Keratinocyte (primary cell): ENCODE results near the gene ZNF132. TPM values are rescaled to one million over a fixed set of nuclear protein-coding genes. Genes with fewer than 3 reads are reported as not detected.
"Not testable (repeated sequence)": the region's sequence is repeated elsewhere in the genome, so short reads cannot be mapped to it uniquely, and the experiment has no call there.

Source experiments
- DNase-seq: peaks from one replicate; pipeline ENCODE4 v3.0.0-alpha.2; 2011; ENCODE audit warnings: low read depth, missing footprints, low spot score
- FAIRE-seq: peaks from 2 replicates; lab custom pipeline; 2011; peaks lifted over from hg19 to GRCh38; lab: Jason Lieb, UNC
- H2AFZ ChIP-seq: 2 replicates; pipeline ENCODE4 v1.6.0; 2012; ENCODE audit warnings: low read length, control low read depth, inconsistent platforms; ENCODE audit not compliant: control insufficient read depth
- H3K27ac ChIP-seq: 2 replicates; pipeline ENCODE4 v1.5.1; 2011; ENCODE audit warnings: low read length; ENCODE audit not compliant: control insufficient read depth, insufficient read depth
- H3K27me3 ChIP-seq: 3 replicates; pipeline ENCODE4 v1.6.0; 2011; ENCODE audit warnings: low read length; ENCODE audit not compliant: control insufficient read depth, insufficient read depth; ENCODE audit errors: extremely low read depth
- H3K36me3 ChIP-seq, 2 experiments: 2 replicates in 1 of 2; 3 replicates in 1 of 2; pipeline ENCODE4 v1.5.1; 2011; ENCODE audit warnings: low read length in 2 of 2, mild to moderate bottlenecking in 1 of 2; ENCODE audit not compliant: control insufficient read depth in 2 of 2, insufficient read depth in 2 of 2; ENCODE audit errors: extremely low read depth in 1 of 2
- H3K4me1 ChIP-seq: 3 replicates; pipeline ENCODE4 v1.5.1; 2011; ENCODE audit warnings: low read length; ENCODE audit not compliant: control insufficient read depth, insufficient read depth; ENCODE audit errors: extremely low read depth
- H3K4me2 ChIP-seq: 3 replicates; pipeline ENCODE4 v1.6.0; 2011; ENCODE audit warnings: low read depth, low read length; ENCODE audit not compliant: control insufficient read depth, insufficient read depth; ENCODE audit errors: extremely low read depth
- H3K4me3 ChIP-seq, 3 experiments: fragments of 200-600 bp in 1 of 3; sonication (generic) in 1 of 3; 2 replicates in 2 of 3; 3 replicates in 1 of 3; pipeline ENCODE4 v1.5.1; 2011 to 2016; ENCODE audit warnings: low read length in 3 of 3, mild to moderate bottlenecking in 3 of 3, control low read depth in 2 of 3, inconsistent platforms in 1 of 3, low read depth in 1 of 3, mixed read lengths in 1 of 3, mixed run types in 1 of 3, moderate library complexity in 1 of 3; ENCODE audit not compliant: control insufficient read depth in 2 of 3, insufficient read depth in 2 of 3; ENCODE audit errors: extremely low read depth in 1 of 3
- H3K79me2 ChIP-seq: 2 replicates; pipeline ENCODE4 v1.6.0; 2012; ENCODE audit warnings: low read length; ENCODE audit not compliant: control insufficient read depth, insufficient read depth
- H3K9ac ChIP-seq: 3 replicates; pipeline ENCODE4 v1.6.0; 2011; ENCODE audit warnings: low read length; ENCODE audit not compliant: control insufficient read depth, insufficient read depth; ENCODE audit errors: extremely low read depth
- H3K9me1 ChIP-seq: 3 replicates; pipeline ENCODE4 v1.6.0; 2011; ENCODE audit warnings: low read length; ENCODE audit not compliant: control insufficient read depth, insufficient read depth; ENCODE audit errors: extremely low read depth
- H3K9me3 ChIP-seq: 2 replicates; pipeline ENCODE4 v1.5.1; 2012; ENCODE audit warnings: low read depth, low read length; ENCODE audit not compliant: control insufficient read depth
- H4K20me1 ChIP-seq: 3 replicates; pipeline ENCODE4 v1.6.0; 2011; ENCODE audit warnings: low read length; ENCODE audit not compliant: control insufficient read depth, insufficient read depth; ENCODE audit errors: extremely low read depth
- EZH2 ChIP-seq: IDR thresholded peaks from one replicate; pipeline ENCODE4 v1.6.1; 2012; ENCODE audit warnings: inconsistent platforms, mild to moderate bottlenecking, low read length, moderate library complexity
- dilution Hi-C: fragments of 300-500 bp; cut with MboI; formaldehyde crosslinking; loops from one replicate; pipeline ENCODE4 v1.7.0; 2020; ENCODE audit warnings: low sequenced_read_pairs; ENCODE audit not compliant: extremely low pct_ligation_motif_present
- polyA plus RNA-seq, 5 experiments: library from polyadenylated mRNA; depleted of rRNA in 3 of 5; stranded (reverse) in 3 of 5; stranded (forward) in 1 of 5; unstranded in 1 of 5; fragments of >200 nt; gene quantifications; 1 replicate in 1 of 5; 2 replicates in 3 of 5; 3 replicates in 1 of 5; pipeline versions ENCODE4 v1.2.1 to v1.2.3, GENCODE V29; 2011 to 2012; ENCODE audit warnings: missing spikeins in 2 of 5, low read depth in 1 of 5, low replicate concordance in 1 of 5
- TF ChIP-seq, protein P1 (sequence below), 3 experiments: IDR thresholded peaks in 1 of 3; conservative IDR thresholded peaks in 1 of 3; optimal IDR thresholded peaks in 1 of 3; 2 replicates in 2 of 3; 3 replicates in 1 of 3; pipeline versions ENCODE3 to v1.5.1; 2011; ENCODE audit warnings: low read length in 3 of 3, mild to moderate bottlenecking in 3 of 3, moderate library complexity in 2 of 3, control low read depth in 1 of 3, inconsistent platforms in 1 of 3; ENCODE audit not compliant: insufficient read depth in 2 of 3; ENCODE audit errors: extremely low read depth in 1 of 3

Gene ZNF132
- polyA plus RNA-seq, 1 donor (not counting 4 experiments of a cell fraction or from before 2014, with no cell fraction given) = 1.6 TPM

DNA sequence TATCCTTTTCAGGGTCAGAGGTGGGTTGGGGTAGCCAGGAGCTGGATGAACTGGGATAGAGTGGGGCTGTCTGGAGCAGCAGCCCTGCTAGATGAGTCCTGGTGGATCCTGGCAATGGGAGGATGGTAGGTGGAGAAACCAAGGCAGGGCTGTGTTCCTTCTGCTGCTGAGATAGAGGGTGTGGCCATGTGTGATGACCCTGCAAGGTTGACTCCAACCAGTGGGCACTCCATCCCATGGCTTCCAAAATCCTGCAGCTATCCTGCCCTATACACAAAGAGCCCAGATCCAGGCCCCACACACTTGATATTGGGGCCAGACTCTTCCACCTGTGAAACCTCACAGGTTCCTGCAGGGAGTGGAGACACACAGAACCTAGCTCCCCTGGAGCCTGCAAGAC lies 33.8 kb upstream of the ZNF132 start:
- H2AFZ ChIP-seq = no peak overlapping the region
- TF ChIP-seq, protein P1, sequence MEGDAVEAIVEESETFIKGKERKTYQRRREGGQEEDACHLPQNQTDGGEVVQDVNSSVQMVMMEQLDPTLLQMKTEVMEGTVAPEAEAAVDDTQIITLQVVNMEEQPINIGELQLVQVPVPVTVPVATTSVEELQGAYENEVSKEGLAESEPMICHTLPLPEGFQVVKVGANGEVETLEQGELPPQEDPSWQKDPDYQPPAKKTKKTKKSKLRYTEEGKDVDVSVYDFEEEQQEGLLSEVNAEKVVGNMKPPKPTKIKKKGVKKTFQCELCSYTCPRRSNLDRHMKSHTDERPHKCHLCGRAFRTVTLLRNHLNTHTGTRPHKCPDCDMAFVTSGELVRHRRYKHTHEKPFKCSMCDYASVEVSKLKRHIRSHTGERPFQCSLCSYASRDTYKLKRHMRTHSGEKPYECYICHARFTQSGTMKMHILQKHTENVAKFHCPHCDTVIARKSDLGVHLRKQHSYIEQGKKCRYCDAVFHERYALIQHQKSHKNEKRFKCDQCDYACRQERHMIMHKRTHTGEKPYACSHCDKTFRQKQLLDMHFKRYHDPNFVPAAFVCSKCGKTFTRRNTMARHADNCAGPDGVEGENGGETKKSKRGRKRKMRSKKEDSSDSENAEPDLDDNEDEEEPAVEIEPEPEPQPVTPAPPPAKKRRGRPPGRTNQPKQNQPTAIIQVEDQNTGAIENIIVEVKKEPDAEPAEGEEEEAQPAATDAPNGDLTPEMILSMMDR (optimal IDR thresholded peaks at IDR 0.05 in 1 of 3, IDR thresholded peaks at IDR 0.05 in 1 of 3, conservative IDR thresholded peaks at IDR 0.05 in 1 of 3; ENCODE audit: extremely low read depth in 1 of 3, insufficient read depth in 2 of 3, low read length in 3 of 3) = no peak
- no peak for TF ChIP-seq EZH2
- peaks cover 4% of the 10 kb centered on the region for H4K20me1 ChIP-seq
- peaks cover 7 to 15% of the 10 kb centered on the region in 2 experiments for H3K36me3 ChIP-seq
- H3K27ac ChIP-seq = no peak overlapping the region
- no peak overlapping the region for H3K9ac ChIP-seq
- no peak for DNase-seq
- H3K27me3 ChIP-seq = no peaks in the 10 kb centered on the region
- no peak overlapping the region for H3K4me3 ChIP-seq
- H3K9me3 ChIP-seq = no peaks in the 10 kb centered on the region
- peaks cover 8% of the 10 kb centered on the region for H3K79me2 ChIP-seq
- FAIRE-seq = no peak
- peaks cover 12% of the 10 kb centered on the region for H3K4me1 ChIP-seq
- H3K4me2 ChIP-seq = no peak overlapping the region
- dilution Hi-C loops = no loop called here
- no peaks in the 10 kb centered on the region for H3K9me1 ChIP-seq

DNA sequence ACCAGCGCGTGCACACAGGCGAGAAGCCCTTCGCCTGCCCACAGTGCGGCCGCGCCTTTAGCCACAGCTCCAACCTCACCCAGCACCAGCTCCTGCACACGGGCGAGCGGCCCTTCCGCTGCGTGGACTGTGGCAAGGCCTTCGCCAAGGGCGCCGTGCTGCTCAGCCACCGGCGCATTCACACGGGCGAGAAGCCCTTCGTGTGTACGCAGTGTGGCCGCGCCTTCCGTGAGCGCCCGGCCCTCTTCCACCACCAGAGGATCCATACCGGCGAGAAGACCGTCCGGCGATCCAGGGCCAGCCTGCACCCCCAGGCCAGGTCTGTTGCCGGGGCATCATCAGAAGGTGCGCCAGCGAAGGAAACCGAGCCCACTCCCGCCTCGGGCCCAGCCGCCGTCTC lies 31.8 kb upstream of the ZNF132 start:
- H3K4me2 ChIP-seq = no peak overlapping the region
- peaks cover 23% of the 10 kb centered on the region for H3K79me2 ChIP-seq
- dilution Hi-C loops = no loop called here
- TF ChIP-seq, protein P1 (optimal IDR thresholded peaks at IDR 0.05 in 1 of 3, IDR thresholded peaks at IDR 0.05 in 1 of 3, conservative IDR thresholded peaks at IDR 0.05 in 1 of 3; ENCODE audit: extremely low read depth in 1 of 3, insufficient read depth in 2 of 3, low read length in 3 of 3) = no peak
- TF ChIP-seq EZH2 = no peak
- no peaks in the 10 kb centered on the region for H3K27me3 ChIP-seq
- H3K4me1 ChIP-seq = peaks cover 19% of the 10 kb centered on the region
- DNase-seq (no peak), FAIRE-seq (no peak)
- H3K9ac ChIP-seq = no peak overlapping the region
- no peaks in the 10 kb centered on the region for H3K9me3 ChIP-seq
- peaks cover 4% of the 10 kb centered on the region for H4K20me1 ChIP-seq
- H3K9me1 ChIP-seq = no peaks in the 10 kb centered on the region
- H2AFZ ChIP-seq = no peak overlapping the region
- H3K36me3 ChIP-seq = peaks cover 0 to 15% of the 10 kb centered on the region in 2 experiments
- H3K4me3 ChIP-seq = no peak overlapping the region
- H3K27ac ChIP-seq = no peak overlapping the region

DNA sequence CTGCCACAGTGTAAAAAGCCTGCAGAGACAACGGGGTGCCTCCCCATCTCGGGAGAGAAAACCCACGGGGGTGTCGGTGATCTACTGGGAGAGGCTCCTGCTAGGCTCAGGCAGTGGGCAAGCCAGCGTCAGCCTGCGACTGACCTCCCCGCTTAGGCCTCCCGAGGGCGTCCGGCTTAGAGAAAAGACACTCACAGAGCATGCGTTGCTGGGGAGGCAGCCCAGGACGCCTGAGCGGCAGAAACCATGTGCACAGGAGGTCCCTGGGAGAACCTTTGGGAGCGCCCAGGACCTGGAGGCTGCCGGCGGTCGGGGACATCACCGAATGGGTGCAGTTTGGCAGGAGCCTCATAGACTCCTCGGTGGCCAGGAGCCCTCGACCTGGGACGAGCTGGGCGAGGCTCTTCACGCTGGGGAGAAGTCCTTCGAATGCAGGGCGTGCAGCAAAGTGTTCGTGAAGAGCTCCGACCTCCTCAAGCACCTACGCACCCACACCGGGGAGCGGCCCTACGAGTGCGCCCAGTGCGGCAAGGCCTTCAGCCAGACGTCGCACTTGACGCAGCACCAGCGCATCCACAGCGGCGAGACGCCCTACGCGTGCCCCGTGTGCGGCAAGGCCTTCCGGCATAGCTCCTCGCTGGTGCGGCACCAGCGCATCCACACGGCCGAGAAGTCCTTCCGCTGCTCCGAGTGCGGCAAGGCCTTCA lies 31.0 kb upstream of the ZNF132 start:
- dilution Hi-C loops, H3K4me3 ChIP-seq, H2AFZ ChIP-seq, H3K4me2 ChIP-seq, H3K9ac ChIP-seq, H4K20me1 ChIP-seq, H3K9me1 ChIP-seq, FAIRE-seq, H3K9me3 ChIP-seq, DNase-seq, H3K27ac ChIP-seq, H3K27me3 ChIP-seq: not testable (repeated sequence)
- peaks cover 0 to 15% of the 10 kb centered on the region in 2 experiments for H3K36me3 ChIP-seq
- peaks cover 22% of the 10 kb centered on the region for H3K4me1 ChIP-seq
- peaks cover 23% of the 10 kb centered on the region for H3K79me2 ChIP-seq
